Vagina (tissue), 2 donors: ENCODE measurements around the gene SLC51A. TPM values are rescaled to one million over a fixed set of nuclear protein-coding genes. Genes with fewer than 3 reads are reported as not detected.

Source experiments
- DNase-seq, 2 donors: peaks; one replicate each; pipeline ENCODE4 v3.0.0-alpha.2; 2017; ENCODE audit errors: extremely low spot score in 2 of 2
- H3K27ac ChIP-seq: fragments of 200-600 bp; sonication (generic); one replicate; pipeline ENCODE4 v1.5.1; 2019
- H3K27me3 ChIP-seq: fragments of 200-600 bp; sonication (generic); one replicate; pipeline ENCODE4 v1.5.1; 2019
- H3K36me3 ChIP-seq, 2 donors: fragments of 200-600 bp; sonication (generic); one replicate each; pipeline ENCODE4 v1.5.1; 2017 to 2019
- H3K4me1 ChIP-seq: fragments of 200-600 bp; sonication (generic); one replicate; pipeline ENCODE4 v1.5.1; 2019
- H3K4me3 ChIP-seq, 2 donors: fragments of 200-600 bp; sonication (generic); 1 replicate in 1 of 2; 2 replicates in 1 of 2; pipeline ENCODE4 v1.5.1; 2016 to 2019
- H3K9me3 ChIP-seq: fragments of 200-600 bp; sonication (generic); one replicate; pipeline ENCODE4 v1.5.1; 2019
- POLR2A ChIP-seq, 2 donors: fragments of 450-650 bp; IDR thresholded peaks; one replicate each; pipeline ENCODE4 v1.6.1; 2017; ENCODE audit warnings: antibody characterized with exemption in 2 of 2, mild to moderate bottlenecking in 2 of 2, moderate library complexity in 2 of 2
- POLR2AphosphoS5 ChIP-seq, 2 donors: sonication (generic); formaldehyde crosslinking; IDR thresholded peaks; one replicate each; pipeline ENCODE4 v1.9.0; 2017; ENCODE audit warnings: antibody characterized with exemption in 2 of 2, mild to moderate bottlenecking in 2 of 2, low read depth in 1 of 2; ENCODE audit not compliant: insufficient read depth in 1 of 2
- intact Hi-C: fragments of 100-400 bp; cut with DNase I; formaldehyde crosslinking; loops from one replicate; pipeline ENCODE4 v1.15.1; 2023
- total RNA-seq: library from RNA; depleted of rRNA; stranded (reverse); fragments of >200 nt; gene quantifications from one replicate; pipeline ENCODE4 v1.2.3, GENCODE V29; 2016
- TF ChIP-seq, protein P1 (sequence below), 3 experiments: fragments of 450-650 bp in 2 of 3; fragments of 200-600 bp in 1 of 3; sonication (generic) in 1 of 3; IDR thresholded peaks; one replicate each; pipeline ENCODE4 v1.5.1; 2017 to 2019; ENCODE audit warnings: antibody characterized with exemption in 3 of 3, mild to moderate bottlenecking in 2 of 3, moderate library complexity in 2 of 3

Gene SLC51A
- total RNA-seq, 1 donor from 2014 or later: 1.2 TPM

DNA sequence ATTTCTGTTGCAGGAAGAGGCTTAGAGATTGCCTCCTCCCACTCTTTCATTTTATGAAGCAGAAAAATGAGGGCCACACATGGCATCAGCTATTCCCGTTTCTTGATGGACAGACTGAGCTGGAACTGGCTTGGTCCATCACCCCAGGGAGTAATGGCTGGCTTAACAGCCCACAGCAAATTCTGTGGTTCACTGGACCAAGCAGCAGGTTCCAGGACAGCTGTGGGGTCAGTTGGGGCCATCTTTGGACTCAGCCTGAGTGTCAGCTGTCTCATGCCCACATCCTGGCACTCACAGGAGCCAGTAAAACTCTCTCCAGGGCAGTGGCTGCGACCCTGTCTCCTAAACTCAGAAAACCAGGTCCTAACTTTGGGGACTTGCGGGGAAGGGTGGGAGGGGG is 41.7 kb upstream of the SLC51A start:
- Histone ChIP-seq H3K36me3 (no peaks in the 10 kb centered on the region), H3K4me1 (no peaks in the 10 kb centered on the region), H3K4me3 (no peak overlapping the region), H3K27me3 (no peaks in the 10 kb centered on the region), H3K9me3 (no peaks in the 10 kb centered on the region), H3K27ac (no peak overlapping the region)
- intact Hi-C loops: no loop called here
- DNase-seq: no peak
- no peak for TF ChIP-seq POLR2AphosphoS5 (IDR thresholded peaks at IDR 0.05; ENCODE audit: insufficient read depth in 1 of 2, low read depth in 1 of 2)
- no peak for TF ChIP-seq POLR2A (IDR thresholded peaks at IDR 0.05)
- TF ChIP-seq, protein P1, sequence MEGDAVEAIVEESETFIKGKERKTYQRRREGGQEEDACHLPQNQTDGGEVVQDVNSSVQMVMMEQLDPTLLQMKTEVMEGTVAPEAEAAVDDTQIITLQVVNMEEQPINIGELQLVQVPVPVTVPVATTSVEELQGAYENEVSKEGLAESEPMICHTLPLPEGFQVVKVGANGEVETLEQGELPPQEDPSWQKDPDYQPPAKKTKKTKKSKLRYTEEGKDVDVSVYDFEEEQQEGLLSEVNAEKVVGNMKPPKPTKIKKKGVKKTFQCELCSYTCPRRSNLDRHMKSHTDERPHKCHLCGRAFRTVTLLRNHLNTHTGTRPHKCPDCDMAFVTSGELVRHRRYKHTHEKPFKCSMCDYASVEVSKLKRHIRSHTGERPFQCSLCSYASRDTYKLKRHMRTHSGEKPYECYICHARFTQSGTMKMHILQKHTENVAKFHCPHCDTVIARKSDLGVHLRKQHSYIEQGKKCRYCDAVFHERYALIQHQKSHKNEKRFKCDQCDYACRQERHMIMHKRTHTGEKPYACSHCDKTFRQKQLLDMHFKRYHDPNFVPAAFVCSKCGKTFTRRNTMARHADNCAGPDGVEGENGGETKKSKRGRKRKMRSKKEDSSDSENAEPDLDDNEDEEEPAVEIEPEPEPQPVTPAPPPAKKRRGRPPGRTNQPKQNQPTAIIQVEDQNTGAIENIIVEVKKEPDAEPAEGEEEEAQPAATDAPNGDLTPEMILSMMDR (IDR thresholded peaks at IDR 0.05): no peak

DNA sequence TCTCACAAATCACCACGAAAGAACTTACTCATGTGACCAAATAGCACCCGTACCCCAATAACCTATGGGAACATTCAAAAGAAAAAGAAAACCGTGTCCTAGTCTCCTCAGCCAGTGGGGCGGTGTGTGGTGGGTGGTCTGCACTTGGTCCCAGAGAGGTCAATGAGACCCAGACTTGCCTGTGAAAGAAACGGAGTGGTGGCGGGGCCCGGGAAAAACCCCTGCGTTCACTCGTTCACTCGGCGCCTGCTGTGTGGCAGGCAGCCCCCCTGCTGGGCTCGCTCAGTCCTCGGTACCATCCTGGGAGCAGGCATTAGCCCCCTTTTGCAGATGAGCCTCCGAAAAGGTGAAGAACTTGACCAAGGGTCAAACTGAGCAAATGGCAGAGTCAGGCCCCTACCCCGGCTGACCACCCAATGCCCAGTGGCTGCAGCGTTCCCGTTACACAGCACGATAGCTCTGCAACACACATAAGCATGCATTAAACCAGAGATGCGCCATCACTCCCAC is 41.2 kb upstream of the SLC51A start:
- Histone ChIP-seq H3K4me3 (no peak overlapping the region), H3K36me3 (no peaks in the 10 kb centered on the region), H3K27me3 (no peaks in the 10 kb centered on the region), H3K27ac (no peak overlapping the region), H3K4me1 (no peaks in the 10 kb centered on the region), H3K9me3 (no peaks in the 10 kb centered on the region)
- intact Hi-C loops: no loop called here
- no peak for DNase-seq
- TF ChIP-seq POLR2A (IDR thresholded peaks at IDR 0.05) (no peak), POLR2AphosphoS5 (IDR thresholded peaks at IDR 0.05; ENCODE audit: insufficient read depth in 1 of 2, low read depth in 1 of 2) (no peak)
- TF ChIP-seq, protein P1 (IDR thresholded peaks at IDR 0.05): no peak

DNA sequence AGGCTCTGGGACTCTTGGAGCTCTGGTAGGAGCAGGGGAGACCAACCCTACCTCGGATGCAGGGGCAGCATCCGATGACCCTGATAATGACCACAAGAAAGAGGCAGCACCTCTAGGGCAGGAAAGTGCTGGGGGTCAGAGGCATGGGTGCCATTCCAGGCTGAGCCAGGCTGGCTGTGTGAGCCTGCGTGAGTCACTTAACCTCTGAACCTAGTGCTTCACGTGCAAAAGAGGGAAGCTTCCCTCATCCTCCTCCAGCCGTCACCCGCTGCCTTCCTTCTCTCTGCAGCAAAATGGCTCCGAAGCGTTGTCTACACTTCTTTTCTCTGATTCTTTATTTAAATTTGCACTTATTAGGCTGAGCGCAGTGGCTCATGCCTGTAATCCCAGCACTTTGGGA is 40.6 kb upstream of the SLC51A start:
- H3K36me3 ChIP-seq: no peaks in the 10 kb centered on the region
- H3K4me3 ChIP-seq: no peak overlapping the region
- H3K27ac ChIP-seq: no peak overlapping the region
- DNase-seq: no peak
- TF ChIP-seq POLR2AphosphoS5 (IDR thresholded peaks at IDR 0.05; ENCODE audit: insufficient read depth in 1 of 2, low read depth in 1 of 2) (no peak), POLR2A (IDR thresholded peaks at IDR 0.05) (no peak)
- TF ChIP-seq, protein P1 (IDR thresholded peaks at IDR 0.05): no peak
- no peaks in the 10 kb centered on the region for H3K4me1 ChIP-seq
- no peaks in the 10 kb centered on the region for H3K9me3 ChIP-seq
- intact Hi-C loops: no loop called here
- H3K27me3 ChIP-seq: no peaks in the 10 kb centered on the region

DNA sequence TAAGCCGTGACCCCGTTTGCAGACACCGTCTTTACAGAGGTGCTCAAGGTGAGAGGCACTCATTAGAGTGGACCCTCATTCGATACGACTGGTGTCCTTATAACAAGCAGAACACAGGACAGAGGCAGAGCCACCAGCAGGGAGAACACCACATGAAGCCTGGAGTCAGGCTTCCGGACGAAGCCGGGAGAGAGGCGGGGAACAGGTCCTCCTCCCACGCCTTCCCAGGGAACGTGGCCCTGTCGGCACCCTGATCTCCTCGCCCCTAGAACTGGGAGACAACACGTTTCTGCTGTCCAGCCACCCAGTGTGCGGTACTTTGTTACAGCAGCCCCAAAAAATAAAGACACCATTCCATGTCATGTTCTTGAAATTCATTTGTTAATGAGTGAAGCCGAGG is 38.8 kb upstream of the SLC51A start:
- no peak for TF ChIP-seq POLR2A (IDR thresholded peaks at IDR 0.05)
- TF ChIP-seq POLR2AphosphoS5 (IDR thresholded peaks at IDR 0.05; ENCODE audit: insufficient read depth in 1 of 2, low read depth in 1 of 2): no peak
- TF ChIP-seq, protein P1 (IDR thresholded peaks at IDR 0.05): no peak
- H3K36me3 ChIP-seq: no peaks in the 10 kb centered on the region
- H3K27me3 ChIP-seq: no peaks in the 10 kb centered on the region
- no peaks in the 10 kb centered on the region for H3K4me1 ChIP-seq
- no peak overlapping the region for H3K27ac ChIP-seq
- DNase-seq: no peak
- H3K4me3 ChIP-seq: no peak overlapping the region
- intact Hi-C loops: no loop called here
- H3K9me3 ChIP-seq: no peaks in the 10 kb centered on the region

DNA sequence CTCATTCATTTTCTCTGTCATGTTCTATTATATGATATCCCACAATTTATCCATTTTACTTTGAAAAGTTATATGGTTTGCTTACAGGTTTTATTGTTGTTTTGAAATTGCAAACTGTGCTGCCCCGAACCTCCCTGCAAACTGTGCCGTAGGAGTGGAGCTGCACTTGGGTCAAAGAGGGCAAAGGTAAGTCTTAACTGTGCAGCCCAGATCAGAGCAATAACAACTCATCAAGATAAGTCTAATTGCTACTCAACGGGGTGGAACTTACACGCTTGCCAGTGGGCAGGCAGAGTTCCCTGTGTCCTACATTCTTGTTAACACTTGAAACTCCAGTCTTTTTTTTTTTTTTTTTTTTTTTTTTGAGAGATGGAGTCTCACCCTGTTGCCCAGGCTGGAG is 38.4 kb upstream of the SLC51A start:
- no peaks in the 10 kb centered on the region for H3K27me3 ChIP-seq
- no peaks in the 10 kb centered on the region for H3K36me3 ChIP-seq
- H3K27ac ChIP-seq: no peak overlapping the region
- TF ChIP-seq, protein P1 (IDR thresholded peaks at IDR 0.05): no peak
- no peak for TF ChIP-seq POLR2A (IDR thresholded peaks at IDR 0.05)
- TF ChIP-seq POLR2AphosphoS5 (IDR thresholded peaks at IDR 0.05; ENCODE audit: insufficient read depth in 1 of 2, low read depth in 1 of 2): no peak
- no peak overlapping the region for H3K4me3 ChIP-seq
- intact Hi-C loops: no loop called here
- DNase-seq: no peak
- no peaks in the 10 kb centered on the region for H3K4me1 ChIP-seq
- no peaks in the 10 kb centered on the region for H3K9me3 ChIP-seq
